ENCODE measurements around the gene LIN7B. TPM values are rescaled to one million over a fixed set of nuclear protein-coding genes. Genes with fewer than 3 reads are reported as not detected.

Gene LIN7B
- total RNA-seq, 1 donor from 2014 or later: 5.8 TPM

GRCh38 chr19:49101160-49101559 lies 13.0 kb upstream of the LIN7B start:
- H3K36me3 ChIP-seq (ENCODE audit: control insufficient read depth, insufficient read depth, low read length): peaks cover 6% of the 10 kb centered on the region
- H3K4me3 ChIP-seq (ENCODE audit: low read depth, low read length): no peak overlapping the region
- DNase-seq (ENCODE audit: low read depth): no peak
- no peak for TF ChIP-seq CTCF (IDR thresholded peaks at IDR 0.05; ENCODE audit: insufficient read depth, low read length, poor library complexity, severe bottlenecking)
- no peaks in the 10 kb centered on the region for H3K27me3 ChIP-seq (ENCODE audit: control insufficient read depth, insufficient read depth, low read length)

GRCh38 chr19:49102303-49102702 lies 11.9 kb upstream of the LIN7B start:
- no peaks in the 10 kb centered on the region for H3K27me3 ChIP-seq (ENCODE audit: control insufficient read depth, insufficient read depth, low read length)
- no peak for DNase-seq (ENCODE audit: low read depth)
- H3K4me3 ChIP-seq (ENCODE audit: low read depth, low read length): no peak overlapping the region
- peaks cover 7% of the 10 kb centered on the region for H3K36me3 ChIP-seq (ENCODE audit: control insufficient read depth, insufficient read depth, low read length)
- no peak for TF ChIP-seq CTCF (IDR thresholded peaks at IDR 0.05; ENCODE audit: insufficient read depth, low read length, poor library complexity, severe bottlenecking)

- no peak for DNase-seq (ENCODE audit: low read depth)
- H3K27me3 ChIP-seq (ENCODE audit: control insufficient read depth, insufficient read depth, low read length): no peaks in the 10 kb centered on the region
- no peak for TF ChIP-seq CTCF (IDR thresholded peaks at IDR 0.05; ENCODE audit: insufficient read depth, low read length, poor library complexity, severe bottlenecking)
- no peak overlapping the region for H3K4me3 ChIP-seq (ENCODE audit: low read depth, low read length)
- H3K36me3 ChIP-seq (ENCODE audit: control insufficient read depth, insufficient read depth, low read length): peaks cover 9% of the 10 kb centered on the region
Observed at GRCh38 chr19:49103331-49104085, 10.7 kb upstream of the LIN7B start.

GRCh38 chr19:49104229-49104864 lies 9.8 kb upstream of the LIN7B start:
- H3K4me3 ChIP-seq (ENCODE audit: low read depth, low read length): no peak overlapping the region
- DNase-seq (ENCODE audit: low read depth): no peak
- H3K27me3 ChIP-seq (ENCODE audit: control insufficient read depth, insufficient read depth, low read length): no peaks in the 10 kb centered on the region
- no peak for TF ChIP-seq CTCF (IDR thresholded peaks at IDR 0.05; ENCODE audit: insufficient read depth, low read length, poor library complexity, severe bottlenecking)
- peaks cover 9% of the 10 kb centered on the region for H3K36me3 ChIP-seq (ENCODE audit: control insufficient read depth, insufficient read depth, low read length)

GRCh38 chr19:49106648-49107135 lies 7.5 kb upstream of the LIN7B start:
- DNase-seq (ENCODE audit: low read depth): no peak
- Histone ChIP-seq H3K36me3 (ENCODE audit: control insufficient read depth, insufficient read depth, low read length) (peaks cover 9% of the 10 kb centered on the region), H3K4me3 (ENCODE audit: low read depth, low read length) (no peak overlapping the region), H3K27me3 (ENCODE audit: control insufficient read depth, insufficient read depth, low read length) (no peaks in the 10 kb centered on the region)
- peak; percentile 79 for TF ChIP-seq CTCF (IDR thresholded peaks at IDR 0.05; ENCODE audit: insufficient read depth, low read length, poor library complexity, severe bottlenecking)
